ENCODE results near the gene RCAN2. TPM values are rescaled to one million over a fixed set of nuclear protein-coding genes. Genes with fewer than 3 reads are reported as not detected.

The RCAN2 gene
- total RNA-seq, 1 donor from 2014 or later = 17.0 TPM

- no peak for DNase-seq (ENCODE audit: low spot score)
- no peak for TF ChIP-seq CTCF (IDR thresholded peaks at IDR 0.05; ENCODE audit: unreplicated experiment)
- H3K27ac Mint-ChIP-seq (ENCODE audit: unreplicated experiment) = no peak overlapping the region
- peaks cover 4% of the 10 kb centered on the region for H3K4me1 Mint-ChIP-seq (ENCODE audit: unreplicated experiment)
- H3K4me3 Mint-ChIP-seq (ENCODE audit: unreplicated experiment) = no peak overlapping the region
- peaks cover 2% of the 10 kb centered on the region for H3K27me3 Mint-ChIP-seq (ENCODE audit: unreplicated experiment)
- H3K36me3 Mint-ChIP-seq (ENCODE audit: low read depth, unreplicated experiment) = peaks cover 2% of the 10 kb centered on the region
- H3K9me3 Mint-ChIP-seq (ENCODE audit: unreplicated experiment) = no peaks in the 10 kb centered on the region
Measured at GRCh38 chr6:46236752-46237151, 254.5 kb downstream of the RCAN2 start.

- Mint-ChIP-seq H3K27ac (ENCODE audit: unreplicated experiment) (no peak overlapping the region), H3K27me3 (ENCODE audit: unreplicated experiment) (peaks cover 2% of the 10 kb centered on the region), H3K9me3 (ENCODE audit: unreplicated experiment) (peaks cover 4% of the 10 kb centered on the region), H3K36me3 (ENCODE audit: low read depth, unreplicated experiment) (peaks cover 10% of the 10 kb centered on the region), H3K4me3 (ENCODE audit: unreplicated experiment) (no peak overlapping the region), H3K4me1 (ENCODE audit: unreplicated experiment) (no peaks in the 10 kb centered on the region)
- DNase-seq (ENCODE audit: low spot score) = no peak
- no peak for TF ChIP-seq CTCF (IDR thresholded peaks at IDR 0.05; ENCODE audit: unreplicated experiment)
Measured at GRCh38 chr6:46235242-46235641, 256.0 kb downstream of the RCAN2 start.

- no peaks in the 10 kb centered on the region for H3K4me1 Mint-ChIP-seq (ENCODE audit: unreplicated experiment)
- no peak overlapping the region for H3K4me3 Mint-ChIP-seq (ENCODE audit: unreplicated experiment)
- no peak overlapping the region for H3K27ac Mint-ChIP-seq (ENCODE audit: unreplicated experiment)
- peaks cover 10% of the 10 kb centered on the region for H3K36me3 Mint-ChIP-seq (ENCODE audit: low read depth, unreplicated experiment)
- no peak for DNase-seq (ENCODE audit: low spot score)
- TF ChIP-seq CTCF (IDR thresholded peaks at IDR 0.05; ENCODE audit: unreplicated experiment) = no peak
- H3K27me3 Mint-ChIP-seq (ENCODE audit: unreplicated experiment) = peaks cover 2% of the 10 kb centered on the region
- peaks cover 4% of the 10 kb centered on the region for H3K9me3 Mint-ChIP-seq (ENCODE audit: unreplicated experiment)
Measured at GRCh38 chr6:46234700-46235099, 256.5 kb downstream of the RCAN2 start.

- Mint-ChIP-seq H3K9me3 (ENCODE audit: unreplicated experiment) (peaks cover 9% of the 10 kb centered on the region), H3K27ac (ENCODE audit: unreplicated experiment) (no peak overlapping the region), H3K36me3 (ENCODE audit: low read depth, unreplicated experiment) (peaks cover 14% of the 10 kb centered on the region), H3K4me3 (ENCODE audit: unreplicated experiment) (no peak overlapping the region), H3K27me3 (ENCODE audit: unreplicated experiment) (peaks cover 2% of the 10 kb centered on the region), H3K4me1 (ENCODE audit: unreplicated experiment) (no peaks in the 10 kb centered on the region)
- TF ChIP-seq CTCF (IDR thresholded peaks at IDR 0.05; ENCODE audit: unreplicated experiment) = no peak
- DNase-seq (ENCODE audit: low spot score) = no peak
Measured at GRCh38 chr6:46234156-46234556, 257.1 kb downstream of the RCAN2 start.

GRCh38 chr6:46233129-46233528 lies 258.1 kb downstream of the RCAN2 start:
- H3K27ac Mint-ChIP-seq (ENCODE audit: unreplicated experiment) = no peak overlapping the region
- H3K27me3 Mint-ChIP-seq (ENCODE audit: unreplicated experiment) = peaks cover 2% of the 10 kb centered on the region
- H3K9me3 Mint-ChIP-seq (ENCODE audit: unreplicated experiment) = peaks cover 10% of the 10 kb centered on the region
- no peaks in the 10 kb centered on the region for H3K4me1 Mint-ChIP-seq (ENCODE audit: unreplicated experiment)
- H3K4me3 Mint-ChIP-seq (ENCODE audit: unreplicated experiment) = no peak overlapping the region
- DNase-seq (ENCODE audit: low spot score) = no peak
- TF ChIP-seq CTCF (IDR thresholded peaks at IDR 0.05; ENCODE audit: unreplicated experiment) = no peak
- peaks cover 17% of the 10 kb centered on the region for H3K36me3 Mint-ChIP-seq (ENCODE audit: low read depth, unreplicated experiment)
